Measurements from ENCODE around the gene RASGRP3.

The RASGRP3 gene

DNA sequence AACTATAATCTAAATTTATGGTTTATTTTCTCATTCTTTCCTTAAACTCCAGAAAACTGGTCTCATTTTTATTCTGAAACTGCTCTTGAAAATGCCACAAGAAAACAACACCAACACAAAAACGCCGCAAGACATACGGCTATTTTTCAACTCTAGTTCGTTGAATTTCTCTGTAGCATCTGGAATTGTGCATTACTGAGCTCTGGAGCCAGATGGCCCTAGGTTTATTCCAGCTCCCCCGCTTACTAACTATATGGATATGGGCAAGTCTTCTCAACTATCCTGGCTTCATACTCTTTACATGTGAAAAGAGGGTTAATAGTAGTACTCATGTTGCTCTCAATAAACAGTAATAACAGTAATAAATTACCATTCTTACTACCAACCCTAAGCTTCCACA, 102.8 kb downstream of the RASGRP3 start:
- DNase-seq (ENCODE audit: low read depth in 2 of 2), result no peak

GRCh38 chr2:33581872-33582271, 105.4 kb downstream of the RASGRP3 start:
- DNase-seq (ENCODE audit: low read depth in 2 of 2), result no peak

GRCh38 chr2:33583194-33583938, 106.9 kb downstream of the RASGRP3 start:
- no peak for DNase-seq (ENCODE audit: low read depth in 2 of 2)

DNA sequence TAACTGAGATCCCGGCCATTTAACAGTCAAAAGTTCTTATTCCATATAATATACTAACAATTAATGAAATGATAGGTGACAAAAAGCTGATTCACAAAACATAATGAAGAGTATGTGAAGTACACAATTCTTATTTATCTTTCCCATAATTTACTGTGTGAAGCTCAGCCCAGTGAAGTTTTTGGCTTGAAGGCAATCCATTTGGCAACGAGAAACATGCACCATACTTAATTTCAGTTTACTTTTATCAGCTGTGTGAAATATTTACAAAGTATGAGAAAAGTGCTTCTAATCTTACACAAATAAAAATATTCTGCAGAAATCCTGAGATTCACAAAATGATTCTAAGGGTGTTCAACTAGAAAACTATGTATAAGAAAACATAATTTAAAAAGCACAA, 110.3 kb downstream of the RASGRP3 start:
- DNase-seq (ENCODE audit: low read depth in 2 of 2), result no peak

- no peak for DNase-seq (ENCODE audit: low read depth in 2 of 2)
Observed at GRCh38 chr2:33588232-33588631, 111.8 kb downstream of the RASGRP3 start.

DNA sequence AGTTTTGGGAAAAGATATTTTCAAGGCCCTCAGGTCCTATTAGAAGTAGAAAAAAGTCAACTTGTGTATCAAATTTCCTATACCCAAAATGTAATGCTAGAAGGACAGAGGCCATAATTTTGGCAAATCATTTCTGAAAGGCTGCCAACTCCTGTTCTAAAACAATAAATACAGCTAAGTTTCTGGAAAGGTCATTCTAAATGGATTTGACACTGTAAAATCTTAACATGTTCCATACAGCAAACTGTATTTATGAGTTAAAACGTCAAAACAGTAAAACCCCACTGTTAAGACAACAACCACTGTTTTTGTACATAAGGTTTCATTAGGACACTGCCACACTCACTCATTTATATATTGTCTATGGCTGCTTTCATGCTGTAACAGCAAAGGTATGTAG, 113.0 kb downstream of the RASGRP3 start:
- no peak for DNase-seq (ENCODE audit: low read depth in 2 of 2)

DNA sequence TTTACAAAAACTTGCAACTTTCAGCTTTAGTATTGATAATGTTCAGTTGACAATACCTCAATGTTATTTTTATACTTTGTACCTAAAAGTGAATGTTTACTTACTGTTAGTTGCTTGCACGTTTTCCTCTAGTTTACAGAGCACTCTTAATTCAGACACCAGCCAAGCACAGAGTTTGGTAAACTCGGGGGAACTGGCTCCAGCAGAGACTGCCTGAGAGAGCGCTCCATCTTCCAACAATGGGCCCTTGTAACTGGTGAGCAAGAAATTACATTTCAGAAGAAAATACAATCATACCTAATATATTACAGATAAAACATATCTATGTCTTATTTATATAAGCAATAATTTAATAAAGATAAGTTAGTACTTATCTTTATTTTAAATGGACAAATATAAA, 118.9 kb downstream of the RASGRP3 start:
- no peak for DNase-seq (ENCODE audit: low read depth in 2 of 2)

GRCh38 chr2:33597026-33597425, 120.6 kb downstream of the RASGRP3 start:
- no peak for DNase-seq (ENCODE audit: low read depth in 2 of 2)

GRCh38 chr2:33598561-33599174, 122.2 kb downstream of the RASGRP3 start:
- peak; percentile 30 to 42 for DNase-seq (ENCODE audit: low read depth in 2 of 2)

GRCh38 chr2:33599175-33599942, 122.9 kb downstream of the RASGRP3 start, which contains the start of gene FAM98A:
FAM98A (minus strand) TSS chr2:33599299; CDS start chr2:33599221, 78 bp downstream.
- peak; percentile 99 for DNase-seq (ENCODE audit: low read depth in 2 of 2)

DNA sequence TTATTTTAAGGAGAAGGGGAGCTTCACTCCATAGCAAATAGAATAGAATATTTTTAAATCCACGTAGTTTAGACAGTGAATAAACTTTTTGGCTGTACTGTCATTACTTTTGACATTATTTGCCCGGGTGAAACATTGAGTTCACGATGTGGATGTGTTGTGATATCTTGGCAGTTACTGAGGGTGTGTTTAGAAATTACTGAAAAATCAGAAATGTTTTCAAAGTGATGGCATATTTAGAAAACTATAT, 123.4 kb downstream of the RASGRP3 start:
- no peak for DNase-seq (ENCODE audit: low read depth in 2 of 2)

DNA sequence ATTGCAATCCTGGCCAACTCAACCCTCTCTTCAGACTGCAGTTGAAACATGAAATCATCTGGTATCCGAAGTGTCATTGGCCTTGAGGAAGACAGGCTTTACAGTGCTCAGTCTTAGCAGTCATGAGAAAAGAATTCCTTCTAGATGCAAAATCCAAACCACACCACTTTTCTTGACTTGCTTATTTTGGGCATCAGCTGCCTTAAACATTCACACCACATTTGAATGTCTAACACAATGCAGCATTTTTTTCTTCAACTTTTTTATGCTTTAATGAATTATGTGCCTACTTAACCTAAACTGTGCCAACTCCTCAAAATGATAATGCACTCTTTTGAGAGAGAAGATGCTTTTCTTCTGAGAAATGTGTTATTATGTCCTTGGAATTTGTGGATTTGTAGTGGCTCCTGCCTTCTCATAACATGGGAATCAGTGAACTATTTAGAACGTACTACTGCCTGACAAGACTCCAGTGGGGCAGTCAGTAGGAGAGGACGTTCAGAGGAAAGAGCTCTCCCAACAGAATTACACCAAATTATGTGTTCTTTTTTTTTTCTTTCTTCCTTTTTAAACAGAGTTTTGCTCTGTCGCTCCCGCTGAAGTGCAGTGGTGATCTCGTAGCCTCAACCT, 125.9 kb downstream of the RASGRP3 start:
- DNase-seq (ENCODE audit: low read depth in 2 of 2), result no peak

GRCh38 chr2:33603416-33603815, 127.0 kb downstream of the RASGRP3 start:
- DNase-seq (ENCODE audit: low read depth in 2 of 2), result no peak

DNA sequence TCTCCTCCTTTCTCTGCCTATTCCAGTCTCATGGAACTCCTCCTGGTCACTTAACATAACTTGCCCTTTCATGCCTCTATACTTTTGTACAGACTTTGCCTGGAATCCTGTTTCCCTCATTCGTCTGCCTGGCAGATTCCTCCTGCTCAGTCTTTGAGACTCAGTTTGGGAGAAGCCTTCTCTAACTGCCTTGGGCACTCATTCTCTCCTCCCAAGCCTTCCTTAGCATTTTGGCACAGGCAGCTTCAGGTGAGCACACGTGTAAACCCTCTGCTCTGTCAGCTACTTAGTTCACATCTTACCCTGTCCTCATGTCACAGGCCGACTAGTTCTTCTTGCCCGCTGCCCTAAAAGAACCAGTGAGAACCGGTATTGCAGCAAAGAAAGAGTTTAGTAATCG, 128.6 kb downstream of the RASGRP3 start:
- no peak for DNase-seq (ENCODE audit: low read depth in 2 of 2)

GRCh38 chr2:33606100-33606499, 129.7 kb downstream of the RASGRP3 start:
- no peak for DNase-seq (ENCODE audit: low read depth in 2 of 2)

GRCh38 chr2:33606622-33607021, 130.2 kb downstream of the RASGRP3 start:
- DNase-seq (ENCODE audit: low read depth in 2 of 2), result no peak

DNA sequence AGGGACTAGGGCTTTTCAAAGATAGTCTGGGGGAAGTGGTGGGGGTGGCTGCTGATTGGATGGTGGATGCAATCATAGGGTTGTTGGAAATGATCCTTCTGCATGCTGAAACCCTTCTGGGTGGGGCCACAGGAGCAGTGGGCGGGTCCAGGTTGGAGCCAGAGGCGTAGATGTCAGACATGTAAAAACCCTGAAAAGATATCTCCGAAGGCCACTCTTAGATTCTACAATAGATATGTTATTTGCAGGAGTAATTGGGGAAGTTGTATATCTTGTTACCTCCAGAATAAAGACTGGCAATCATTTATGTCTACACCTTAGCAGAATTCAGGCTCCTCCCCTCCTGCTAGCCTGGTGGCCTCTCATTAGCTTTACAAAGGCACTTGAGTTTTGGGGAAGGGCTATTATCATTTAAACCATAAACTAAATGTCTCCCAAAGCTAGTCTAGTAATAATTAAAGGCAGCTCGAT, 130.8 kb downstream of the RASGRP3 start:
- no peak for DNase-seq (ENCODE audit: low read depth in 2 of 2)

- no peak for DNase-seq (ENCODE audit: low read depth in 2 of 2)
Observed at GRCh38 chr2:33607905-33608304, 131.5 kb downstream of the RASGRP3 start.

DNA sequence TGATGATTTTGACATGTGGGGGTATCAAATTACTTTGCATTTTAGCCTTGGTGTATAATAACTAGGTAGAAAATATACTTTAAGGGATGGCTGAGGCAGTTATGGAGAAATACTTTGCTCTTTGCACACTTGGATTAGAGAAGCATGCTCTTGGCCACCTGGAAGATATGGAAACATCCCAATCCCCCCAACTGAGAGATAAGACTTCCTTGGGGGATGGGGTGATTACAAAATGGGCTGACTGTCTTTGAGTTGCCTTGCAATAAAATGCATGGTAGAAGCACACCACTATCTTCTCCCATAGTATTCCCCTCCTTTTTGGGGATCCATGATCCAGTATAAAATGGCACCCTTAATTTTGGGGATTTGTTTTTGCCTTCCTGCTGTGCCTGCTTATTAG, 137.7 kb downstream of the RASGRP3 start:
- no peak for DNase-seq (ENCODE audit: low read depth in 2 of 2)

Data from stimulated activated CD8-positive, alpha-beta memory T cell treated with anti-CD3 and anti-CD28 coated beads, Interleukin-15, amount 100 ng/mL, for 48 hours (primary cell).